Neural cell (in vitro differentiated cells): ENCODE measurements around the gene ZNF277.

ENCODE experiments used
- EP300 ChIP-seq: fragments of 450-650 bp; conservative IDR thresholded peaks from 2 replicates; pipeline ENCODE4 v1.6.1; 2014; ENCODE audit warnings: antibody characterized with exemption, mild to moderate bottlenecking, moderate library complexity; ENCODE audit not compliant: poor library complexity, severe bottlenecking
- POLR2AphosphoS5 ChIP-seq: IDR thresholded peaks from 2 replicates; pipeline ENCODE4 v1.6.1; 2012
- RAD21 ChIP-seq: fragments of 450-650 bp; conservative IDR thresholded peaks from 2 replicates; pipeline ENCODE4 v1.6.1; 2014; ENCODE audit warnings: antibody characterized with exemption, mild to moderate bottlenecking, moderate library complexity
- SMC3 ChIP-seq: fragments of 450-650 bp; conservative IDR thresholded peaks from 2 replicates; pipeline ENCODE4 v1.6.1; 2014; ENCODE audit warnings: antibody characterized with exemption, mild to moderate bottlenecking, moderate library complexity; ENCODE audit not compliant: poor library complexity
- TAF1 ChIP-seq: IDR thresholded peaks from 2 replicates; pipeline ENCODE4 v1.6.1; 2012; ENCODE audit warnings: low read depth
- TF ChIP-seq, protein P1 (sequence below): fragments of 450-650 bp; IDR thresholded peaks from 2 replicates; pipeline ENCODE4 v1.5.1; 2014; ENCODE audit warnings: antibody characterized with exemption, mild to moderate bottlenecking, moderate library complexity; ENCODE audit not compliant: poor library complexity, severe bottlenecking

DNA sequence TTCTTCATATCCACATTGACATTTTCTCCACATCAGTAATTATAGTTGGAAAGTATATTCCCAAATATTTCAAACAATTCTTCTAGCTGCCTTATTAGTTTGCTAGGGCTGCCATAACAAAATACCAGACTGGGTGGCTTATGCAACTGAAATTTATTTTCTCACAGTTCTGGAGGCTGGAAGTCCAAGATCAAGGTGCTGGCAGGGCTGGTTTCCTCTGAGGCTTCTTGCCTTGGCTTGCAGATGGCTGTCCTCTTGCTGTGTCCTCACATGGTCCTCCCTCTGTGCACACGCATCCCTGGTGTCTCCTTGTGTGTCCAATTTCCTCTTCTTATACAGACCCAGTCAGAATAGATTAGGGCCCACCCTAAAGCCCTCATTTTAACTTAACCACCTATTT lies 34.8 kb upstream of the ZNF277 start:
- TF ChIP-seq, protein P1, sequence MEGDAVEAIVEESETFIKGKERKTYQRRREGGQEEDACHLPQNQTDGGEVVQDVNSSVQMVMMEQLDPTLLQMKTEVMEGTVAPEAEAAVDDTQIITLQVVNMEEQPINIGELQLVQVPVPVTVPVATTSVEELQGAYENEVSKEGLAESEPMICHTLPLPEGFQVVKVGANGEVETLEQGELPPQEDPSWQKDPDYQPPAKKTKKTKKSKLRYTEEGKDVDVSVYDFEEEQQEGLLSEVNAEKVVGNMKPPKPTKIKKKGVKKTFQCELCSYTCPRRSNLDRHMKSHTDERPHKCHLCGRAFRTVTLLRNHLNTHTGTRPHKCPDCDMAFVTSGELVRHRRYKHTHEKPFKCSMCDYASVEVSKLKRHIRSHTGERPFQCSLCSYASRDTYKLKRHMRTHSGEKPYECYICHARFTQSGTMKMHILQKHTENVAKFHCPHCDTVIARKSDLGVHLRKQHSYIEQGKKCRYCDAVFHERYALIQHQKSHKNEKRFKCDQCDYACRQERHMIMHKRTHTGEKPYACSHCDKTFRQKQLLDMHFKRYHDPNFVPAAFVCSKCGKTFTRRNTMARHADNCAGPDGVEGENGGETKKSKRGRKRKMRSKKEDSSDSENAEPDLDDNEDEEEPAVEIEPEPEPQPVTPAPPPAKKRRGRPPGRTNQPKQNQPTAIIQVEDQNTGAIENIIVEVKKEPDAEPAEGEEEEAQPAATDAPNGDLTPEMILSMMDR: no peak
- TF ChIP-seq EP300 (no peak), TAF1 (no peak), POLR2AphosphoS5 (no peak), RAD21 (no peak), SMC3 (no peak)
